HCEC 1CT (cell line): Measurements from ENCODE around the gene RBMS1.
"Not testable (repeated sequence)": the region's sequence is repeated elsewhere in the genome, so short reads cannot be mapped to it uniquely, and the experiment has no call there.

Source experiments
- DNase-seq: peaks from one replicate; pipeline ENCODE4 v3.0.0-alpha.2; 2017

The RBMS1 gene

DNA sequence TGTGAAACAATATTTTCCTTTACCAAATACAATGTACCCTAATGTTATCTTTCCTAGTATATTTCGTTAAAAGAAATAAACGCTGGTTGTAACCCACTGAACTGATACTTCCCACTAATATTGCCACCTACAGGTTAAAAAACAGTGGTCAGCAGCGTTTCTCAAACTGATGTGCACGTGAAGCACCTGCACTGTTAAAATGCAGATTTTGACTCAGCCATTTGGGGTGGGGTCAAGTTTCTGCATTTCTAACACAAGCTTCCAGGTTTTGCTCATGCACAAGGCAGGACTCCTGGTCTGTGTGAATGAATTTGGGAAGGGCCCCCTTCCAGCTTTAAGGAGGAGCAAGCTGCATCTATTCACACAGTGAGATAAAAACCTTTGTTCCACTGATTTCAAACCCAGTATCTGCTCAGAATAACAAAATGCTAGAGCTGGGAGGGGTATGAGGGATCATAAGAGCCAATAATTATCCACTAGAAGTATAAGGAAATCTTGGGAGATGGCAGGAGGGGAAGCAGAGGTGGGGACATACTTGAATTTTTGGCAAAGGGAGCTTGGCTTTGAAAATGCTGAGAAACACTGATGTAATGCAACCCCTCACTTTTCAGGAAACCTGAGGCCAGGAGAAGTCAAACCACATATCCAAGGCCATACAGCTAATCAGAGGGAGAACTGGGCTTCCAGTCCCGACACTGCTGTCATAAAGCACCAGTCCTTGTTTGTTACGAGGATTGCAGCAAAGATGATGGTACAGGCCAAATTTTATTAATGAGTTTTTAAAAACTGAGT is 116.2 kb downstream of the RBMS1 start:
- peak; percentile 45 for DNase-seq

DNA sequence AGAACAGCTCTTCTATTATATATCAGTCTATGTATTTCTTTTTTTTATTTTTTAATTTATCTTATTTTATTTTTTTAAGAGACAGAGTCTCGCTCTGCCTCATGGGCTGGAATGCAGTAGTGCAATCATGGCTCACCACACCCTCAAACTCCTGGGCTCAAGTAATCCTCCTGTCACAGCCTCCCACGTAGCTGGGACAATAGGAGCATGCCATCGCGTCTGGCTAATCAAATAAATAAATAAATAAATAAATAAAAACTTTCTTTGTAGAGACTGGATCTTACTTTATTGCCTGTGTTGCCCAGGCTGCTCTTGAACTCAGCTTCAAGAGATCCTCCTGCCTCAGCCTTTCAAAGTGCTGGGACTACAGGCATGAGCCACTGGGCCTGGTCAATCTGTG is 117.0 kb downstream of the RBMS1 start:
- peak; percentile 72 for DNase-seq

DNA sequence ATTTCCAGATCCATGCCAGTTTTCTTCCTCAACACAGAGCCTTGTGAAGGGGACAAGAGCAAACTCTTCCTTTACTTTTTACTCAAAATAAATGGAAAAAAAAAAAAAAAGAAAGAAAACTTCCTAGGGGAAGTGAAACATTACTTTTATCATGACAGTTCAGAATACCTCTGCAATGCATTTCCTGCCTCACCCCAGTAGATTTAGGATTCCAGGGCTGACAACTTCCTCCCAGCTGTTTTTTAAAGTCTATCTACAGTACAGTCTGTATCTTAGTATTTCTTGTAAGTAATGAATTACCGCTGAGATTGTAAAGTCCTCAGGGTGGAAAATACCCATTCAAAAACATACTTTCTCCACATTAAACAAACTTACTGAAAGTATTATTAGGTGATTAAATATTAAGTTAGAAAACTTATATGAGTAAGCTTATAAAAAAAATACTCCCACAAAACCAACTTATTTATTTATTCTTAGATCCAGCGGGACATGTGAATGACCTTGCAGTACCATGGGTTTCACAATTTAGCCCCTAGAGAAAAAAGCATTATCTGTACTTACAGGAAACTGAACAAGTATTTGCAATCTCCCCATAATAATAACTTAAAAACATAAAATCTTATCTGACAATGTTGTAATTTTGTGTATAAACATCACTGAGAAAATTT is 117.7 kb downstream of the RBMS1 start:
- peak; percentile 77 for DNase-seq

DNA sequence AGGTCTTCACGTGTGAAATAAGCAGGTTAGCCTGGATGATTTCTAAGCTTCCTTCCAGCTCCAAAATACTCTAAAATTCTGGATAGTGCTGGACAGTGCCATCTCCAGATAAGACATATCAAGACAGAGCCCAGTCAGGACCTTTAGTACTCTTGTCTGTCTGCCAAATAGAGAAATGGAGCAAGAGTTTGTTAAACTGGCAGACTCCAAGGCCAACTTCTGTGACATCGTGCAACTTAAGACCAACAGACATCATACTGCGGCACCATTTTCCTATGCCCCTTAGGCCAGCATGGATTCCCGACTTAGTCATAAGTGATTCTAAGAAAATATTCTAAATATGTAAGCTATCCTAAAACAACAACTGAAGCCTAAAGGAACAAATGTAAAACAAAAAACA is 118.6 kb downstream of the RBMS1 start:
- DNase-seq = peak; percentile 65

DNA sequence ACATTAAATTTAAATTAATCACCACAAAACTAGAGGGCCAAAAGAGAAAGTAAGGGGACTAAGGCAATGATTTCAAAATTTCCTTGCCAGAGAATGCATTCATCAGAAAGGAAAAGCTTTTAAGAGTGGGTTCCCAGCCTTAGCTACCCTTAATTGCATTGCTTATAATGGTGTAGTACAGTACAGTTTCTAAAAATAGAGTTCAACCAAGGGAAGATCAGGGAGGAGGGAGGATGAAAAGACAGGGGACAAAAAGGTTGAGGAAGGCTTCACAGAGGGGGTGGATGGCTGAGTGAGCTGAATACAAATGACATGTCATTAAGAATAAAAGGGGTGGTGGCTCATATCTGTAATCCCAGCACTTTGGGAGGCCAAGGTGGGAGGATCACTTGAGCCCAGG is 119.9 kb downstream of the RBMS1 start:
- DNase-seq = no peak

DNA sequence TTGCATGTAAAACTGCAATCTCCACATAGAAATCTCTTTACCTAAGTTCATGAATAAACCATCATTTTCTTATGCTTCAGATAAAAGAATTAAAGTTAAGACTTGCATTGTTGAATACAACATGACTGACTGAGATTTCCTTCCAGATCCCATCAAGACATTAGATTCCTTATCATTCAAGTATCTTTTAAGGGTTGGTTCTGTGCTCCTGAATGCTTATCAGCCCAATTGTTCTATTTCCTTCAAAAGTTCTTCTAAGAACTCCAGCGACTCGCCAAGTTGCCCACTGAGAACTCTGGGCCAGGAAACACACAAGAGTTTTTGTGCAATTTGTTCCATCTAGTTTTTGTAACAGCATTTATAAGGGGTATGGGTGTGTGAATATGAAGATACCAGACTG is 120.3 kb downstream of the RBMS1 start:
- no peak for DNase-seq

DNA sequence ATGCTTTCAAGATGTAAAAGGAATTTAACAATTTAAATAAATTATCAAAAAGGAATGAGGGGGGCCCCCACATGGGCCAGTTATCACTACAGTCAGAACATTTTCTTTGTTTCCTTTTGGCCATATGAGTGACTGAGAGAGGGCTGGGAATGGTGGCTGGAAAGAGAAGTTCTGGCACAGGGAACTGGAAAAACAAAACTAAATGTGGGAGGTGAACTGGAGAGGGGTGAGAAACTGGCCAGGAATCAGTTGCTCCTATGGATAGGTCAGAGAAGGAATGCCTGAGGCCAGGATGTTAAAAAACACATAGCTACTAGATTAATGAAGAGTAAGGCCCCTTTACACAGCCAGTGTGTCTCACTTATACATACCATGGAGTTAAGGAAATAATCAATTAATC is 121.0 kb downstream of the RBMS1 start:
- peak; percentile 72 for DNase-seq

DNA sequence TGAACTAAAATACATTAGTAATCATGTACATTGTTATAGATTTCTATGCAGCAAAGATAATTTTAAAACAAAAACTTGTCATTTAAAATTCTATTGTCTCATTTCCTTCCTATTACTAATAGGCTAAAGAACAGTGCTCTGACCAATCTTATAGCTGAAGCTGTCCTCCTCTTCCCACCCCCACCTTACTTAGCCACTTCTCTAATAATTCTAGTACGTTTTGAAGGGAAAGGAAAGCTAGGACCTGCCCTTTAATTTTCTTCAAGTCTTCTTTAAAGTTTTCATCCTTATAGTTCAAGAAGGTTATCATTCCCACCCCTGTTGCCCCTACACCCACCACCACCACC is 121.6 kb downstream of the RBMS1 start:
- no peak for DNase-seq

DNA sequence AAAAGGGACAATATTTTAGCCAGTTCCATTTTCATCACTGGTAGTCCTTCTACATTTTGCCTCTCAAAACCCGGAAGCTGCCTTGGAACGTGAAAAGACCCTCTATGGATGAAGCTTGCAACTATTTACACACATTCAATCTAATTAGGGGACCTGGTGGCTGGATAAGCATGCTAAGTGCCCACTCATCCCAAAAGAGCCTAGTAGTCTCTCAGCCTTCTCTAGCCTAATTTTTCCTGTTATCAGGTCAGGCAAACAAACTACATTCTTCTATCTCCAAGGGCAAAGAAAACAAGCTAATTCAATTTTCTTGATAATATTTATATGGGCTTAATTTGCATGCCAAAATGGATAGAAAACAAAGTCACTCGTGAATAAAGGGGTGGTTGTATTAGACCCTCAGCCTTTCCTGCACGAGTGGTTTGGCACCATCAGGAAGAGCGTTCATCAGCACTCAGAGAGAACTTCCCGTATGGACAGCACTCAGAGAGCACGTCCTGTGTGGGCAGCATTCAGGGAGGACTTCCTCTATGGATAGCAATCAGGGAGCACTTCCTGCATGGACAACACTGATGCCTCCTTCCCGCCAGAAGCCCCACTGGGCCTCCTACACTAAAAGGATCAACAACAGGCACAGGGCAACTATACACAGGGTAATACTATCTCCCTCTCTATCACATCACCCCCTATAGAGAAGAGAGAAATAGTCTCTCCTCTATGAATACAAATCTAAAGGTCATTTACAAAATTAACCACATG is 122.2 kb downstream of the RBMS1 start:
- no peak for DNase-seq

DNA sequence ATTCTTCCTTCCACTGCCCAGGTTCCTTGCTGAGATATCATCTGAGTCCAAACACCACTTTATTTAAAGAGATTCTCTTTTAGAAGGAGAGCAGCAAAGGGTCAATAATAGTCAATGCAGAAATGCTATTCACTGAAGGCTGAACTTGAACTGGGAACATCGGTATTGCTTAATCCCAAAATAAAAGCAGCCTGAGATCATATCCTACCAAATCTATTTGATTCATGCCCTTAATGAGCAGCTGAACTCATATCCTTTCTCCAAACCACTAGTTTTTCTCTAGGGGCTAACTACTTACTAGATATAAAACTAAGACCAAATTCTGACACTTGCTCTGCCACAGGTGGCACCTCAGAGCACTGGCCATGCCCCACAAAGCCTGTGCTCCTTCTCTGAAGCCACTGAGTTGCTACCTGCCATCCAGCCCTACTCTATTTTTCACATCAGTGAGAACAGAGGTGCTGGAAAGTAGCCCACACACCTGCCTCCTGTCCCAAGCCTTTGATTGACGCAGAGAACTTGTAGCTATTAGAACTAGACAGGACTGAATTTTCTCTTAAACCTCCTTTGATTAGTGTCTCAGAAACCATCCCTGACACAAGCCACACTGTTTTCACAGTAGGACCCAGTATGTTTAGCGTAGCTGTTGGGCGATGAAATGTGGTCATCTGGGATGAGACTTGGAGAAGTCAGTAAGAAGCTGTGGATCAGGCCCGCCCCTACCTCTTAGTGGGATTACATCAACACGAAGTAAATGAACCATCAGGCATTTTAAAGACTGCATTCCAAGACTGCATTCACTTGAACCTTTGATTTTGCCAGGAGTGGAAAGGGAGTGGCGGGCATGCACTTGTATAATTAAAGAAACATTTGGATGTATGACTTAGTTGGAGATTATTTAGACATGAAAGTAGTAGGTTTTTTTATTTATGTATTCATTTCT is 124.3 kb downstream of the RBMS1 start:
- peak; percentile 72 for DNase-seq

DNA sequence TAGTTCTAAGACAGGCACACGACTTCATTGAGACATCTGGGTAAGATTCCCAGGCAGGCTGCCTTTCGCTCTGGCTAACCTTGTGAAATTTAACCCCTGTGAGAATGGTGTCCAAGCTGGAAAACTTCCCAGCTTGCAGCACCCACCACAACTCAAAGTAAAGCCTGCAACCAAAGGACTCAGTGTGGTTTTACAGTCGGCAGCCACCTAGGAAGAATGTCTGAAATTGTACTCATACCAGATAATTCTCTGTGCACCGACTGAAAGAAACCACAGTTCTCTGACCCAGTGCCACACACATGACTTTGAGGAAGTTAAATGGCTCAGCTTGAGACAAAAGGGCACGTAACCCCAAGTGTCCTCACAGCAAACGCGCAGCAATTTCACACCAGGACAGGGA is 125.7 kb downstream of the RBMS1 start:
- DNase-seq = peak; percentile 94

DNA sequence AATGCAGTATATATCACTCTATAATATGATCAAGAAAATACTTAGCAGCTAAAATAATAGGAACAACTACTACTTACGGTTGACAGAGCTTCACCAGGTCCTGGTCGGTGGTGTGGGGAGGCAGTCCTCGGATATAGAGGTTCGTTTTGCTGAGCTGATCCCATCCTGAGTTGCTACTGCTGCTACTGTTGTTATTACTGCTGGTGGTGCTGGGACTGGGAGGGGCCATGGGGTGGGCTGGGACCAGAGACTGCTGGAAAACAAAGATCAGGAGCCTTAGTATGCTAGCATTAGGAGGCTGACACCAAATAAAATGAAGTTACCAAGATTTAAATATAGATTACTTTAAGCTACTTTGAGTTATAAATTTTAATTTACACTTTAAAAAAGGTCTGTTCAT is 126.5 kb downstream of the RBMS1 start:
- DNase-seq = not testable (repeated sequence)

DNA sequence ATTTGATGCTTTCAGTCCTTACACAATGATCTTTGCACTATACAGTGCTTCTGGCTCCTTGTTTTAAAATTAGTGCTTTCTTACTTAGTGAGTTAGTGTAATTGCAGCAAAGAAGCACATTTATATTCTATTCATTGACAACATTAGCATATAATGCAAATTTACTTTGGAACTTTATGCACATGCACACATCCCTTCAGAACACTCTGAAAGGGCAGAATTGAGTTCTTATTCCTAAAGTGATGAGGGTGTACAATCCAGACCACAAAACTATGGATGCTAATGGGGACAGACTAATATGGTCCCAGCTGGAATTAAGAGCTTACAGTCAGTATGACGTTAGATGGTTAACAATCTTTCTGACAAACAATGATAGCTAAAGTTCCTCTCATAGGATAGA is 127.1 kb downstream of the RBMS1 start:
- no peak for DNase-seq

DNA sequence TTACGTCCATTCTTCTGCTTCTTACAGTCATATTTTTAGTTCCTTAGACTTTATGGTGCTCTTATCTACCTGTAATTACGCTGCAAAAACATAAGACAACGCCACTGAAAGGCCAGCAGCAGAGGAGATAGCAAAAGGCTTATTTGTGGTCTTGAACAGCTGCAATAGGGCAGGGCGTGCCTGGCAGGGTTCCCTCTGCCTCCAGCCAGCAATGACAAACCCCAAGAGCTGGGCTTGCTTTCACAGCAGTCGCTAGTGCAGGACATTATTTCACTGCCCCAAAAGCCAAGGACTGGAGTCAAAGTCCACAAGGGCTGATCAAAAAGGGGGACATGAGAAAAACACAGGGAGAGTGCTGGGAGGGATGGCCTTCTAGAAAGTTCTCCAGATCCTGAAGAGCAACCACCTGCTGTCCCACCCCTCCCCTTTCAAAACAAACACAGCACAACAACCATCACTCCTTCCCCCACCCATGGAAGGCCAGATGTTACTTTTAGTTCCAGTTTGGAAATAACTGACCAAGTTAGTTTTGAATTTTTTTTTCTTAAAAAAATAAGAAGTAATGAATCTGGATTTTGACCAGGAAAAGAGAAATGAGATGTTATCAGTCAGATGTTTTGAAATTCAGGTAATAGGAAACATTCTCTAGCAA is 127.8 kb downstream of the RBMS1 start:
- DNase-seq = no peak

DNA sequence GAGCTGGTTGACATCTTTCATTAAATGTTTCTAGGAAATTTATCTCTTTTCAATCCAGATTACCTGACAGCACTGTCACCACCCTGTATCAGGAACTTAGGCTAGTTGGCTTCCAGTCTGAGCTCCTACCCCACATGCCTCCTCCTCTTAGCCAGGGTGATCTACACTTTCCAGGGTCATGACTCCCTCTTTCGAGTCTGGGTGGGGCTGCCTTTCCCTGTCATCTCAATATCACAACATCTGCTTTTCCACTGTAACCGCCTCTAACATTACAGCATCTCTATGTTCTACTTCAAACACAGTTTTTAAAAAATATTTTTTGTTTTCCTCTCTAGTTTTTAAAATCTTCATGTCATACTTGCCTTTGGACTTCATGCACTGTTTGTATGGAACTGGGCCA is 129.2 kb downstream of the RBMS1 start:
- no peak for DNase-seq

DNA sequence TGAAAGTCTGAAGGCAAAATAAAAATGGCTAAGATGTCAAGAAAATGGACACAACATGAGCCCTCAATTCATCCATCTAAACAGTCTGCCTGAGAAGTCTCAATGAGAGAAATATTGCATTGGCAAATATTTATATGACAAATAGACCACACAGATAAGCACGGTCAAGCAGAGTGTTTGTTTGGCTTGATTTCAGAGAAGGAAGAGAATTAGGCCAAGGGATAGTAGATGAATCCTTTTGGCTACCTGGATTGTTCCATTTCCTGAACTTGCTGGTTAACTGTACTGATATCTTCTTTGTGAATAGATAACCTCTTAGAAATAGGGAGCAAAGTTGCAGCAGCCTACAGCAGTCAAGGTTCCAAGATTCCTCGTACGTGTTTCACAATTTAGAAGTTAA is 129.6 kb downstream of the RBMS1 start:
- no peak for DNase-seq

DNA sequence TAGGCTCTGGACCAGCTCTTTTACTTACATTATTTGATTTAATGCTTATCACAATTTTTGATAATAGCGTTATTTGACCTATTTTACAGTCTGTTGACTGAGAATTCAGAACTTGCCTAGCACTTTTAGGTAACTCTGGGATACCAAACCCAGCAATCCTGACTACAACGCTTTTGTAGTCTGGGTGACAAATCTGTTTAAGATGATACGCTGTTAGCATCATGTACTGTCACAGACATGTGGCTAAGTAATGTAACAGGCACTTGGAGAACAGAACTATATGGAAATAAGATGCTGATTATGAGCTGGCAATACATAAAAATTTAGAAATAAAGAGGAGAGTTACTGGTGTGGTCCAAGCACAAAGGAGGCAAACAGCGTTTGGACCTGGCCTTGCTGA is 130.6 kb downstream of the RBMS1 start:
- no peak for DNase-seq

DNA sequence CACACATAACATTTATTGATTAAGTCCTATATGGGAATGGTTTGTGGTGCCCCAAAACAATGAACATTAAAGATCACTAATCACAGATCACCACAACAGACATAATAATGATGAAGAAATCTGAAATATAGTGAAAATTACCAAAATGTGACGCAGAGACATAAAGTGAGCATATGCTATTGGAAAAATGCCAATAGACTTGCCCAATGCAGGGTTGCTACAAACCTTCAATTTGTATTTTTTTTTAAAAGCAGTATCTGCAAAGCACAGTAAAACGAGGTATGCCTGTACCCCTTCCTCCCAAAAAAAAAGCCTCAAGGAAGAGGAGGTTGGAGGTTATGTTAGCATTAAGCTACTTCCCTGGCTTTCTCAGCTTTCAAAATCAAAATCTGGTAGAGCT is 131.1 kb downstream of the RBMS1 start:
- DNase-seq = no peak

DNA sequence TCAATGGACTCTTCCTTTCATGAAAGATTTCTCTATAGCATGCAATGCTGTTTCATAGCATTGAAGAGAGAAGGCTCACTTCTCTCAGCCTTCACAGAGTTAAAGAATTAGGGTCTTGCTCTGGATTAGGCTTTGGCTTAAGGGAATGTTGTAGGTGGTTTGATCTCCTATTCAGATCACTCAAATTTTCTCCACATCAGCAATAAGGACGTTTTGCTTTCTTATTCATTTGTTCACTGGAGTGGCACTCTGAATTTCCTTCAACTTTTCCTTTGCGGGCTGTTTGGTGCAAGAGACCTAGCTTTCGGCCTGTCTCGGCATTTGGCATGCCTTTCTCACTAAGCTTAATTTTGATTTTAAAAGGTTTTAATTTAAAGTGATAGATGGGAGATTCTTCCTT is 131.6 kb downstream of the RBMS1 start:
- DNase-seq = no peak

DNA sequence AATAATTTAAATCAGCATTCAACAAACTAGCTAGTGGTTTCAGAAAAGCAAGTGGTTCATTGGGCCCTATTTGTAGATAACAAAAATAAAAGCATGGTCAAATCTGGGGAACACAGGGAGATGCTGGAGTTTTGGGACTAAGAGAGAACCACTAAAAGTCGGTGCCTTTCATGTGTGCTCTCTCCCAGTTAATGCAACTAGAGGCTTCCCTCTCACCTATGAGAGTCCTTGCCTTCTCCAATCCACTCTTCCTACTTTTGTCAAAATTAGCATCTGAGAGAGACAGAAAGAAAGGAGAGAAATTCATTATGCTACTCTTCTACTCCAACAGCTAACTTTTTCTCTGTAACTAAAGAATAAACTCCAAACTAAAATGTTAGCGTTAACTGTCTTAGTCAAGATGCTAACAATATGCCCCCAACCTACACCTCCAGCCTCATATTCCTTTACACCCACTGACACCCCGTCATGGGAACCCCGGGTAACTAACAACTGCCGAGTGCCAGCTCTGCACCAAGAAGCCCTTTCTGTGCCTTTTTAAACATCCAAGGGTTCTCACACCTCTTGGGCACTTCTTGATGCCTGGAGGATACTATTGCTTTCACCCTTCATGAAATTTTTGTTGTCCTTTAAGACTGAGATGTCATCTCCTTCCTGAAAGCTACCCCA is 133.4 kb downstream of the RBMS1 start:
- DNase-seq = no peak

DNA sequence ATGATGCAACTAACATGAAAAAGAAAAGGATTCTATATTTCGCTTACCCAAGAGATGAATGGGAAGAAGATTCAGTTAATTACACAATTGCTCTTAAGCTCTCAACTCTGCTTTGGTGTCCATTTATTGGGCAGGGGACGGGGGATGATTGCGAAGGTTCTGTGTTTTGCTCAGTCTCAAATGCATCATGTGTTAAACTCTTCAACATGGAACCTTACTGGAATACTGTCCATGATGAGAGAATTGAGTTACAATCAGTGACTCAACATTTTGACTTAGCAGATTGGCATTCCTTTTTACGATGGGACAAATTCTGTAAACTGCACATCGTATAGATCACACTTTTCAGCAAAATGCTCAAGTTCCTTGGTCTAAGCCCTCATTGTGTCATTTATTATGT is 135.6 kb downstream of the RBMS1 start:
- DNase-seq = peak; percentile 77

DNA sequence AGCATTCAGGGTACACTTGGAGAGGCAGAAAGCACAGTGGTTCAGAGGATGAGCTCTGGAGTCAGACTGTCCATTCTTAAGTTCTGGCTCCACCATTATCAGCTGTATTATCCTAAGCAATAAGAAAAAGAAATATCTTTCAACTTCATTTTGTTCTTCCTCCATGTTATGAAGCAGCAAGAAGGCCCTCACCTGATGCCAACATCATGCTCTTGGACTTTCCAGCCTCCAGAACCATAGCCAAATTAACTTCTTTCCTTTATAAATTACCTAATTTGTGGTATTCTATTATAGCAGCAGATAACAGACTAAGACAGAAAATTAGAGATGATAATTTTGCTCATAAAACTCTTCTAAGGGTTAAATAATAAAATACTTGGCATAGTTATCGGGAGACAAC is 137.1 kb downstream of the RBMS1 start:
- DNase-seq = no peak
